PC-3 (cell line): ENCODE measurements around the gene BTBD16. TPM values are rescaled to one million over a fixed set of nuclear protein-coding genes. Genes with fewer than 3 reads are reported as not detected.

ENCODE experiments used
- ATAC-seq: fragments of 200-7000 bp; cut with Tn5 transposase; 2 replicates; pipeline ENCODE4 v1.9.1; 2020; ENCODE audit warnings: mild to moderate bottlenecking, moderate library complexity
- BruUV-seq: library from RNA; stranded (reverse); fragments of 400-500 nt; replicated peaks from 2 replicates; lab custom pipeline; 2021; lab: Mats Ljungman, UMichigan
- CTCF ChIA-PET: fragments of 300-600 bp; sonication (Branson Sonifier 250); formaldehyde crosslinking; loops from one replicate; lab custom pipeline; 2022; ENCODE audit warnings: antibody characterized with exemption; lab: Charles Lee
- POLR2A ChIA-PET: fragments of 300-600 bp; sonication (Branson Sonifier 250); formaldehyde crosslinking; loops from one replicate; lab custom pipeline; 2022; ENCODE audit warnings: antibody characterized with exemption; ENCODE audit not compliant: unreplicated experiment; lab: Charles Lee
- DNase-seq: peaks from one replicate; pipeline ENCODE4 v3.0.0-alpha.2; 2015
- H2AFZ ChIP-seq: fragments of 300-600 bp; sonication (generic); 2 replicates; pipeline ENCODE4 v1.6.0; 2016; ENCODE audit warnings: antibody characterized with exemption, low read length
- H3F3A ChIP-seq: fragments of 300-600 bp; sonication (generic); one replicate; pipeline ENCODE4 v1.6.0; 2017; ENCODE audit warnings: antibody characterized with exemption, low read length, control low read depth, mild to moderate bottlenecking; ENCODE audit not compliant: unreplicated experiment
- H3K27ac ChIP-seq: fragments of 300-600 bp; sonication (generic); 2 replicates; pipeline ENCODE4 v1.5.1; 2016; ENCODE audit warnings: mild to moderate bottlenecking, low read length
- H3K27me3 ChIP-seq: fragments of 300-600 bp; sonication (generic); 2 replicates; pipeline ENCODE4 v1.6.1; 2016; ENCODE audit warnings: low read length, mixed read lengths
- H3K36me3 ChIP-seq: fragments of 300-600 bp; sonication (generic); 2 replicates; pipeline ENCODE4 v1.6.1; 2016; ENCODE audit warnings: low read depth, mixed run types, low read length, mixed read lengths
- H3K4me1 ChIP-seq: fragments of 300-600 bp; sonication (generic); 2 replicates; pipeline ENCODE4 v1.5.1; 2016; ENCODE audit warnings: low read length; ENCODE audit not compliant: insufficient read depth
- H3K4me2 ChIP-seq: fragments of 300-600 bp; sonication (generic); 2 replicates; pipeline ENCODE4 v1.6.0; 2016; ENCODE audit warnings: low read length
- H3K4me3 ChIP-seq: fragments of 300-600 bp; sonication (generic); 2 replicates; pipeline ENCODE4 v1.5.1; 2016; ENCODE audit warnings: mild to moderate bottlenecking, low read length, mixed read lengths
- H3K79me2 ChIP-seq: fragments of 300-600 bp; sonication (generic); 2 replicates; pipeline ENCODE4 v1.6.1; 2017; ENCODE audit warnings: low read length, mixed read lengths
- H3K9ac ChIP-seq: fragments of 300-600 bp; sonication (generic); 2 replicates; pipeline ENCODE4 v1.6.0; 2016; ENCODE audit warnings: mild to moderate bottlenecking, low read length
- H3K9me2 ChIP-seq: fragments of 300-600 bp; sonication (generic); replicated peaks from 2 replicates; pipeline ENCODE4 v1.6.1; 2016; ENCODE audit warnings: mixed run types, low read length, mixed read lengths
- H3K9me3 ChIP-seq: fragments of 300-600 bp; sonication (generic); 2 replicates; pipeline ENCODE4 v1.6.1; 2016; ENCODE audit warnings: low read length, mixed read lengths
- H4K20me1 ChIP-seq: fragments of 300-600 bp; sonication (generic); 2 replicates; pipeline ENCODE4 v1.6.1; 2016; ENCODE audit warnings: low read length, mixed read lengths
- CTCF ChIP-seq: fragments of 300-600 bp; sonication (generic); conservative IDR thresholded peaks from 2 replicates; pipeline ENCODE4 v1.5.1; 2017; ENCODE audit warnings: antibody characterized with exemption, low read depth, mild to moderate bottlenecking, low read length
- EZH2 ChIP-seq: fragments of 300-600 bp; sonication (generic); IDR thresholded peaks from one replicate; pipeline ENCODE4 v1.6.1; 2017; ENCODE audit warnings: antibody characterized with exemption, mild to moderate bottlenecking, low read length; ENCODE audit not compliant: unreplicated experiment
- EZH2phosphoT487 ChIP-seq: fragments of 300-600 bp; sonication (generic); IDR thresholded peaks from 2 replicates; pipeline ENCODE4 v1.6.1; 2018; ENCODE audit warnings: mild to moderate bottlenecking, antibody characterized with exemption, low read length, borderline replicate concordance
- intact Hi-C: fragments of 100-400 bp; cut with micrococcal nuclease; formaldehyde crosslinking; loops from 2 replicates; pipeline ENCODE4 v1.9.0; 2023
- total RNA-seq: library from RNA; depleted of rRNA; stranded (reverse); fragments of >200 nt; gene quantifications from 2 replicates; pipeline ENCODE4 v1.2.3, GENCODE V29; 2014

Gene BTBD16
- total RNA-seq, 1 experiment from 2014 or later = not detected

GRCh38 chr10:122301055-122301810, 30.1 kb downstream of the BTBD16 start:
- CTCF ChIA-PET = no interaction called here
- no peak overlapping the region for H3K4me3 ChIP-seq
- intact Hi-C loops = no loop called here
- no peak overlapping the region for H3K27ac ChIP-seq
- no peak overlapping the region for H3K4me2 ChIP-seq
- H3K9me3 ChIP-seq = no peaks in the 10 kb centered on the region
- no peaks in the 10 kb centered on the region for H3F3A ChIP-seq
- H3K27me3 ChIP-seq = no peaks in the 10 kb centered on the region
- no peaks in the 10 kb centered on the region for H3K9me2 ChIP-seq
- H2AFZ ChIP-seq = no peak overlapping the region
- no peak for TF ChIP-seq EZH2phosphoT487
- TF ChIP-seq CTCF = no peak
- DNase-seq = no peak
- no peak overlapping the region for H3K9ac ChIP-seq
- no peak for ATAC-seq
- H4K20me1 ChIP-seq = no peaks in the 10 kb centered on the region
- POLR2A ChIA-PET = no interaction called here
- no TSS peak for BruUV-seq
- H3K36me3 ChIP-seq = no peaks in the 10 kb centered on the region
- no peaks in the 10 kb centered on the region for H3K79me2 ChIP-seq
- no peaks in the 10 kb centered on the region for H3K4me1 ChIP-seq

- no peaks in the 10 kb centered on the region for H3F3A ChIP-seq
- ChIA-PET CTCF (no interaction called here), POLR2A (no interaction called here)
- no peaks in the 10 kb centered on the region for H3K9me3 ChIP-seq
- TF ChIP-seq CTCF = no peak
- TF ChIP-seq EZH2 = no peak
- no peak for TF ChIP-seq EZH2phosphoT487
- no peaks in the 10 kb centered on the region for H3K36me3 ChIP-seq
- DNase-seq = no peak
- H2AFZ ChIP-seq = no peak overlapping the region
- ATAC-seq = no peak
- H3K27me3 ChIP-seq = no peaks in the 10 kb centered on the region
- H3K9ac ChIP-seq = no peak overlapping the region
- H3K4me2 ChIP-seq = no peak overlapping the region
- H3K27ac ChIP-seq = no peak overlapping the region
- H4K20me1 ChIP-seq = no peaks in the 10 kb centered on the region
- no peak overlapping the region for H3K4me3 ChIP-seq
- no peaks in the 10 kb centered on the region for H3K9me2 ChIP-seq
- H3K4me1 ChIP-seq = no peaks in the 10 kb centered on the region
- BruUV-seq = no TSS peak
- intact Hi-C loops = no loop called here
- no peaks in the 10 kb centered on the region for H3K79me2 ChIP-seq
These were observed 30.7 kb downstream of the BTBD16 start for GRCh38 chr10:122301811-122302115.

- Histone ChIP-seq H2AFZ (no peak overlapping the region), H3F3A (no peaks in the 10 kb centered on the region), H3K27ac (no peak overlapping the region), H3K4me2 (no peak overlapping the region), H3K4me1 (peaks cover 5% of the 10 kb centered on the region), H3K36me3 (no peaks in the 10 kb centered on the region), H3K4me3 (no peak overlapping the region), H3K9ac (no peak overlapping the region), H3K79me2 (no peaks in the 10 kb centered on the region), H3K27me3 (no peaks in the 10 kb centered on the region), H3K9me3 (no peaks in the 10 kb centered on the region), H3K9me2 (no peaks in the 10 kb centered on the region), H4K20me1 (no peaks in the 10 kb centered on the region)
- no peak for TF ChIP-seq EZH2phosphoT487
- TF ChIP-seq CTCF = no peak
- no peak for TF ChIP-seq EZH2
- intact Hi-C loops = no loop called here
- no TSS peak for BruUV-seq
- no peak for DNase-seq
- ATAC-seq = no peak
- POLR2A ChIA-PET = no interaction called here
- CTCF ChIA-PET = no interaction called here
These were observed 31.2 kb downstream of the BTBD16 start for GRCh38 chr10:122302315-122302714.
